Suprapubic skin (tissue), 4 donors: Measurements from ENCODE around the gene UBE2J1.

Source experiments
- EP300 ChIP-seq: sonication (generic); formaldehyde crosslinking; IDR thresholded peaks from one replicate; pipeline ENCODE4 v1.6.1; 2017; ENCODE audit warnings: antibody characterized with exemption
- POLR2A ChIP-seq, 2 donors: fragments of 450-650 bp; IDR thresholded peaks; one replicate each; pipeline ENCODE4 v1.6.1; 2017; ENCODE audit warnings: antibody characterized with exemption in 2 of 2, mild to moderate bottlenecking in 2 of 2, moderate library complexity in 2 of 2
- POLR2AphosphoS5 ChIP-seq, 3 donors: sonication (generic); formaldehyde crosslinking; IDR thresholded peaks; one replicate each; pipeline ENCODE4 v1.6.1; 2017; ENCODE audit warnings: antibody characterized with exemption in 3 of 3
- TF ChIP-seq, protein P1 (sequence below), 2 donors: fragments of 200-600 bp in 1 of 2; fragments of 450-650 bp in 1 of 2; sonication (generic) in 1 of 2; IDR thresholded peaks; one replicate each; pipeline ENCODE4 v1.5.1; 2016 to 2019; ENCODE audit warnings: antibody characterized with exemption in 2 of 2, mild to moderate bottlenecking in 1 of 2, moderate library complexity in 1 of 2

GRCh38 chr6:89287351-89288028 is 65.0 kb downstream of the UBE2J1 start:
- TF ChIP-seq, protein P1, sequence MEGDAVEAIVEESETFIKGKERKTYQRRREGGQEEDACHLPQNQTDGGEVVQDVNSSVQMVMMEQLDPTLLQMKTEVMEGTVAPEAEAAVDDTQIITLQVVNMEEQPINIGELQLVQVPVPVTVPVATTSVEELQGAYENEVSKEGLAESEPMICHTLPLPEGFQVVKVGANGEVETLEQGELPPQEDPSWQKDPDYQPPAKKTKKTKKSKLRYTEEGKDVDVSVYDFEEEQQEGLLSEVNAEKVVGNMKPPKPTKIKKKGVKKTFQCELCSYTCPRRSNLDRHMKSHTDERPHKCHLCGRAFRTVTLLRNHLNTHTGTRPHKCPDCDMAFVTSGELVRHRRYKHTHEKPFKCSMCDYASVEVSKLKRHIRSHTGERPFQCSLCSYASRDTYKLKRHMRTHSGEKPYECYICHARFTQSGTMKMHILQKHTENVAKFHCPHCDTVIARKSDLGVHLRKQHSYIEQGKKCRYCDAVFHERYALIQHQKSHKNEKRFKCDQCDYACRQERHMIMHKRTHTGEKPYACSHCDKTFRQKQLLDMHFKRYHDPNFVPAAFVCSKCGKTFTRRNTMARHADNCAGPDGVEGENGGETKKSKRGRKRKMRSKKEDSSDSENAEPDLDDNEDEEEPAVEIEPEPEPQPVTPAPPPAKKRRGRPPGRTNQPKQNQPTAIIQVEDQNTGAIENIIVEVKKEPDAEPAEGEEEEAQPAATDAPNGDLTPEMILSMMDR (IDR thresholded peaks at IDR 0.05) = no peak
- TF ChIP-seq EP300 (no peak), POLR2A (IDR thresholded peaks at IDR 0.05) (no peak), POLR2AphosphoS5 (IDR thresholded peaks at IDR 0.05) (no peak)
